Islet of Langerhans (tissue), 1 donor: Measurements from ENCODE around the gene ANAPC2.

Experiments used
- FAIRE-seq: peaks from one replicate; lab custom pipeline; 2011; peaks lifted over from hg19 to GRCh38; lab: Jason Lieb, UNC

Gene ANAPC2

DNA sequence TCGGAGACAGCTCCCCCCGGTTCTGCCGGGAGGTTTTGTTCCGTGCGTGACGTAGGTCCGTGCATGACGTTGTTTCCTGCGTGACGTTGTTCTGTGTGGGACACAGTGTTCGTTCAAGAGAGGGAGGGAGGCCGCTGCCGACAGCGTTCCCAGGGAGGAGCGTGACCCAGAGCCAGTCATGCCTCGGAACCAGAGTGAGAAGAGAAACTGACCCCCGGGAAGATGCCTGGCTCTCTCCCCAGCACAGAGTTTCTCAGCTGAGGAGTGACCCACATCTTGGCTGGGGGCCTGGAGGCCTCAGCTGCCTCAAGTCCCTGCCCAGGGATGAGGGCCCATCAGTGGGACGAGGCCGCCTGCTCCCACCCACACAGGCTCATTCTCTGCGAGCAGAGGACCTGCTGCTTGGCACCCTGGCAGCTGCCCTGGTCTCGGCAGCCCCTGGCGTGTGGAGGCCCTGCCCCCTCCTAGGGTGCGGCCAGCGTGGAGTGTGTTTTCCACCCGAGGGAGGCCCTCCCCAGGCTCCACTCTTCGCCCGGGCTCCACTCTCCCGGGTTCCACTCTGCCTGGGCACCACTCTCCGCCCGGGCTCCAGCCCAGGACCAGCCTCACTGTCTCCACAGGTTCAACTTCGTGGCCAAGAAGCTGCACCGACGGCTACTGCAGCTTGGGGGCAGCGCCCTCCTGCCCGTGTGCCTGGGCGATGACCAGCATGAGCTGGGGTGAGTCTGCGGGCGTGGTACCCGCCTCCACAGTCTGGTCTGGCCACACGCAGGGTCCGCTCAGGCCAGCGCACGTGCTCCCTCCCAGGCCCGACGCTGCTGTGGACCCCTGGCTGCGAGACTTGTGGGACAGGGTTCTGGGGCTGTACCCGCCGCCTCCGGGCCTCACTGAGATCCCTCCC lies 25.1 kb upstream of the ANAPC2 start:
- FAIRE-seq: no peak

GRCh38 chr9:137212520-137212919 lies 24.2 kb upstream of the ANAPC2 start:
- FAIRE-seq: no peak

GRCh38 chr9:137211532-137211931 lies 23.2 kb upstream of the ANAPC2 start:
- no peak for FAIRE-seq

DNA sequence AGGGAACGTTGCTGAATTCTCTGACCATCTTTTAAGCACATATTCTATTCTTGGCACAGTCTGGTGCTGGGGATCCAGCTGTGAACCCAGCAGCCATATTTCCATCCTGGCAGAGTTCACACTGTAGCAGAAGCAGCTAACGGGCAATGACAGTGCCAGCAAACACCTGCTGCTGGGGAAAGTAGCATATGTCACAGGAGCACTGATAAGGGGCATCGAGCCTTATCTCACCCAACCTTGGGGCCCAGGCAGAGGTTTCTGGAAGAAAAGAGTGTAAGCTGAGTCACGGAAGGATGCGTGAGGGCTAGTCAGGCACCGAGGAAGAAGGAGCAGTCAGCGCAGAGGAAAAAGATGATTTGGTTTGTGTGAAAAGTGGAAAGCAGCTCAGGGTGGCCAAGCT lies 18.2 kb upstream of the ANAPC2 start:
- no peak for FAIRE-seq

DNA sequence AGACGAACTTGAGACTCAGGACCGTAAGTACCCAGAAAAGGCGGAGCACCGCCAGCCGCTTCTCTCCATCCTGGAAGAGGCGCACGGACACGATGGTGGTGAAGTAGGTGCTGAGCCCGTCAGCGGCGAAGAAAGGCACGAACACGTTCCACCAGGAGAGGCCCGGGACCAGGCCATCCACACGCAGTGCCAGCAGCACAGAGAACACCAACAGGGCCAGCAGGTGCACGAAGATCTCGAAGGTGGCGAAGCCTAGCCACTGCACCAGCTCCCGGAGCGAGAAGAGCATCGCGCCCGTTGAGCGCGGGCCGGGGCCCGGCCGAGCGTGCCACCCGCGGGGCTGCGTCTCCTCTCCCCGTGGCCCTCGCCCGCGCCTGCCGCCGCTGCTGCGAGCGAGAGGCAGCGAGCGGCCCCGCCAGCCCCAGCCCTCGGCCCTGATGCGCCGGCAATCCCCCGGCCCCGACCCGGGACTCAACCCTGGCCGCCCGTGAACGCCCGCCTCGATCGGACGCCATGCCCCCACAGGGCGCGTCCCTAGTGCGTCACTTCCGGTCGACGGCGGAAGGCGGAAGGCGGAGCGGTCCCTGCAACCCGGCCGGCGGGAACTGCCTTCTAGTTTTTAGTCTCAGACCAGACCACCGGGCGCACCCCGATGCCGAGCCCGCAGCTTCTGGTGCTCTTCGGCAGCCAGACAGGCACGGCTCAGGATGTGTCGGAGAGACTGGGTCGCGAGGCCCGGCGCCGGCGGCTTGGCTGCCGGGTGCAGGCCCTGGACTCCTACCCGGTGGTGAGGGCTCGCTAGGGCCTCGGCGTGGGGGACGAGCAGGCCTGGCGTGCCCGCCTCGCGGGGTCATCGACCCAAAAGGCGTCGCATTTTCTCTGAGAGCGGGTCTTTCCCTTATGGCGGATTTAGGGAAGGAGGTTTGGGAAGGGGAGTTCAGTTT lies 17.0 kb upstream of the ANAPC2 start, which contains the start of the genes NDOR1 and TMEM203:
Gene NDOR1 (plus strand): TSS at position 575 of the 944 bp plus-strand sequence. CDS start 78 bp downstream, at position 653.
Gene TMEM203 (minus strand): TSS at position 523 of the 944 bp plus-strand sequence. CDS start 234 bp downstream, at position 289.
- no peak for FAIRE-seq

GRCh38 chr9:137204731-137205125 lies 16.4 kb upstream of the ANAPC2 start:
- FAIRE-seq: no peak

DNA sequence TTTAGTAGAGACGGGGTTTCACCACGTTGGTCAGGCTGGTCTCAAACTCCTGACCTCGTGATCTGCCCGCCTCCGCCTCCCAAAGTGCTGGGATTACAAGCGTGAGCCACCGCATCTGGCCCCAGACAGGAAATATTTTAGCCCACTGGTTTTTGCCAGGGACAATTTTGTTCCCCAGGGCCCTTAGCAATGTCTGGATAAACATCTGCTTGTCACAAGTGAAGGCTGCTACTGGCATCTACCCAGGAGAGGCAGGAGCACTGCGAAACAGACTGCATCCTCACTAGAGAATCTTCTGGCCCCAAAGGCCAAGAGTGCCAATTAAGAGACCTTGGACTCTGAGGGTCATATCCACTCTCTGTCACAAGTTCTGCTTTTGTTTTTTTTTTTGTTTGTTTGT lies 14.6 kb upstream of the ANAPC2 start:
- FAIRE-seq: no peak

DNA sequence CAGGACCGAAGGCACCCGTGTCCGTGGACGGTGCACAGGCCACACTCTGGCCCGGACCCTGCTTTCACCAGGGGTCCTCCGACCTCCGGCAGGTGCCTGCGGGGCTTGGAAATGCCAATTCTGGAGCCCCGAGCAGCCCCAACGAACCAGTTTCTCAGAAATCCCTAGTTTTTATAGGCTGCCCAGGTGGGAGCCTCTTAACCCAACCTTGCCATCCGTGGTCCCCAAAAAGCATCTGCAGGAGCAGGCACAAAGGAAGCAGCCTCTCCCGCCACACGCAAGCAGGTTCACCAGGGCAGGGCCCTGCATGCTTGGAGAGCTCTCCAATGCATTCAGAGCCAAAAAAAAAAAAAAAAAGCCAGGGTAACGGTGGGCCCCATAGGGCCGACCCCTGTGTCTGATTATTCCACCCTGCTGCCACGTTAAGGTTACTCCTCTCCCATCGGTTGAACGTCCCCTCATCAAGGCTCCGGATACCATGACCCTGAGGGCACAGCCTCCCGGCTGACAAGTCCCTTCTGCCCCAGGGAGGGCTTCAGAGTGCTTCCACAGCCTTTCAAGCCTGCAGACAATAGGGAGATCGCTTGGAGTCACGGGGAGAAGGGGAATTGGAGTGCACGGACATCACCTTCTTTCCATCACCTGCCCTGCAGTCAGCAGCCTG lies 13.0 kb upstream of the ANAPC2 start:
- no peak for FAIRE-seq

DNA sequence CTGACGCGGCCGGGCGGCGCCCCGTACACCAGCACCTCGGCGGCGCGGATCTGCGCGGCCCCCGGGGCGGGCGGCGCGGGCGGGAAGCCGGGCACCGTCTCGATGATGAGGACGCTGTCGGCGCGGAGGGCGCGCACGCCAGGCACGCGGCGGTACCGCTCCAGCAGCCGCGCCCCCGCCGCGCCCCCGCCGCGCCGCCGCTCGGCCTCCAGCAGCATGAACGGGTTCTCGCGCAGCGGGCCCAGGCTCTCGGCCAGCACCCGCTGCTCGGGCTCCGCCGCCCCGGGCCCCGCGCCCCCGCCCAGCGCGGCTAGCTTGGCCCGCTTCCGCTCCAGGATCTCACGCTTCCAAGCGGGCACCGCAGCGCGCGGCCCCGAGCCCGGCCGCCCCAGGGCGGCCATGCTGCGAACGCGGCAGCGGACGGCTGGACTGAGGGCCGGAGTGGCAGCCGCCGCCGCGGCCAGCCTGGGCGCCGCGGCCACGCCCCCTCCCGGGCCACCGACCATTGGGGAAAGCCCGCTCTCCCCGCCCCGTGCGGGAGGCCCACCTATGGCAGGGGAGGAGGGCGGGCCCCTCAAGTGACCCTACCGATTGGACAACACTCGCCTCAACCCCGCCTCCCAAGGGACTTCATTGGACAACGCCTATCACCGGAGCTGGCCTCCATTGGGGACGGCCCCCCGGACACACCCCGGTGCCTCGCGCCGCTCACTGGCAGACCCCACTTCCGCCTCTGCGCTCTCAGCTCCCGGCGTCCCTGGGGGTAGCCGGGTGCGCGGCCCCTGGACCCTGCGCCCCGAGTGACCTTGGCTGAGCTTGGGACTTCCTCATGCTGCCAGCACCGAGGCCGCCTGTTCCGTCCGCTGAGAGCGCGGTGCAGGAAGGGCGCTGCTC lies 12.2 kb upstream of the ANAPC2 start, which contains the start of gene TPRN:
Gene TPRN (minus strand): TSS at position 431 of the 894 bp plus-strand sequence. CDS start 30 bp downstream, at position 401.
- peak; percentile 81 for FAIRE-seq

DNA sequence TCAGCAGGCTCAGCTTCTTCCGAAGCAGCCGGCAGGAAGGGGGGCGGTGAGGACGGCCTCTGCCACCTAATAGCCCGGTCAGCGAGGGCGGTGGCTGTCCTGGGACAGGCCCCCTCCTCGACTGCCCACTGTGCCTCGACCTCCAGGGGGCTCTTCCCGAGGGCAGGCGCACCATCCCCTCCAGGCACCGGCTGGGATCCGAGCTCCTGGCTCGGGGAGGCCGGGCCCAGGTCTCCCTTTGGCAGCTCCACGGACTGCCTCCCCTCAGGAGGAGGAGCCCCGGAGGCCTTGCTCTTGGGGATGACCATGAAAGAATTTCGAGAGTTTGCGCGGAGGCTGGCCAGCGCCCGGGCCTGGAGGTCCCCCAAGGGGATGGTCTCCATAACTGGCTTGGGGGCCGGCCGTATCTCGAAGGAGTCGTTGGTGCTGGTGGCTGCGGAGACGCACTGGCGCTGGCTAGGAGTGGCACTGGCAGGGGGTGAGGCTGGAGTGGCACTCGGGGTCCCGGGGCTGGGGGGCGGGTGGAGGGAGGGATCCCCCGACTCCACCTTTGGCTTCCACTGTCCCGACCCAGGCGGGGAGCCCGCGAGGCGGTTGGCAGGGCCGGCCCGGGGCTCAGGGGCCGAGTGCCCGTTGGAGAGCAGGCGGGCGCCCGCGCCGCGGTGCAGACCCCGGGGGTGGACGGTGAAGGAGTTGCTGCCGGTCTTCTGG lies 11.2 kb upstream of the ANAPC2 start:
- no peak for FAIRE-seq

GRCh38 chr9:137198902-137199283 lies 10.5 kb upstream of the ANAPC2 start:
- no peak for FAIRE-seq

DNA sequence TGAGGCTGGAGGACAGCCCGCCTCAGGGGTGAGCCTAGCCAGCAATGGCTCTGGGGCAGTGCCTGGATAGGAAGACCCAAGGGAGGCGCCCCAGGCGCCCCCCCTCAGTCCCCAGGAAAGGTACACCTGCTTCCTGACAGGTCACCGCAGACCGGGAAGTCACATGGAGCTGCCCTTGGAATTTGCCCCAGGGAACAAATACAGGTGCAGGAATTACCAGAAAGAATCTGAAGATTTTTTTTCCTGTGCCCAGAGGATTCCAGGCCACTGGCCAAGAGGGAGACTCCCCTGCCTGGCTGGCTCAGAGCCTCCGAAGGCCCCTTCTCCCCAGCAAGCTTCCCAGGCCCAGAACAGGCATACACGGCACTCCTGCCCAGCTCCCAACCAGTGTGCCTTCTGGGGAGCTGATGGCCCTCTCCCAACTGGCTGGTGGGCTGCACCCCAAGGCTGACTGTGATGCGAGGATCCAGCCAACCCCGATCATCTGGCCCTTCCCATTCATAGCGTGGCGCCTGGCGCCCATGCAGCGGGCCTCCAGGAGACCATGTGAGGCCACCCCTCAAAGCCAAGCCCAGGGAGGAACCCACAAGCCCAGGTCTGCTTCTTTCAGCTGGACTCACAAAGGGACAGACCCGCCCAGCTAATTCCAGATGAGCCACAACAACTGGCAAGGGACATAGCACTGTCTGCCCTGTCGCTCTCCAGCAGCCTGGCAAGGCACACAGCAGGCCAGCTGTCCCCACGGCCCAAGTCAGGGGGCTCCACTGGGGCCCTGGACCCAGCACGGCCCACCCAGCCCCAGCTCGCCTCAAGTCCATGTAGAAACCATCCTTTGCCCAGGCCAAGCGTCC lies 9.9 kb upstream of the ANAPC2 start:
- no peak for FAIRE-seq

DNA sequence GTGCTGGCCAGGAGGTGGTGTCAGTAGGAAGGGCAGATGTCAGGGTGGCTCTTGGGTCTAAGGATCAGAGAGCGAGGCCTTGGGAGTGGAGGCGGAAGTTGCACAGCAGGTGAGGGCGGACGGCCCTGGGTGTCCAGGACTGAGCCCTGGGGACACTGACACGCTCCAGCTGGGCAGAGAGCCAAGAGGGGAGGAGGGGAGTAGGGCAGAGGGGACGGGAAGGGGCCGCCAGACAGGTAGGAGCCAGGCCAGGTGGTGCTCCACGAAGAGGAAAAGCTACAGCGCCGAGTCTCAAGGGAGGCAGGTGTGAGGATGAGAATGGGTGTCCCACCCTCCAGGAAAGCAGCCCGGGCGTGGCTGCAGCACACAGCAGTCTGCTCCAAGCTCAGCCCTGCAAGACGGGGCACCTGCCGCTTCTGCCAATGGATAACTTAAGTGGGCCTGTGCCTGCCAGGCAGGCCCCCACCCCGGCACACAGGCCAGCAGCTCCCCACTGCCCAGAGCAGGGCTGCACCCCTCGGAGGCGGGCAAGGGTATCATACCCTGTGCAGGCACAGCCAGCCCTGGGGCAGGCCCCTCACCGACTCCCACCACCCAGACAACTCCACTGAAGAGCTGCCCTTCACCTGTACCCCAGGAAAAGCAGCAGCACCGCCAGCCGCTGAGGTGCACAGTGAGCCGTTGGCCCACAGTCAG lies 7.3 kb upstream of the ANAPC2 start:
- FAIRE-seq: no peak

DNA sequence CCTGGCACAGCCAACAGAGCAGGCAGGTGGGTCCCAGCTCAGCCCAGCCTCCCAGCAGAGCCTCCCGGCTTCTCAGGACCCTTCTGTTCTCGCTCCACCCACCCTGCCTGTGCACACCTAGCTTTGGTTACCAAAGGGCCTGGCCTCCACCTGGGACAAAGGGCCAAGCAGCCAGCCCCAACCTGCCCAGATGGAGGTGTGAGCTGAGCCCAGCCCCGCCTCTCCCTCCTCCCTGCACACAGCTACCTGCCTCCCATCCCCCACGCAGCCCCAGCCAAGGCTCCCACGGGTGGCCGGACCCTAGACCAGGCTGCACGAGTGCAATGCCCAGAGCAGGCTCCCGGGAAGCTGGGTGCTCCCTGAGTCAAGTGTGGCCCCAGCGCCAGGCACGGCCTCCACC lies 6.5 kb upstream of the ANAPC2 start:
- FAIRE-seq: no peak

GRCh38 chr9:137194388-137194787 lies 6.0 kb upstream of the ANAPC2 start:
- FAIRE-seq: no peak

DNA sequence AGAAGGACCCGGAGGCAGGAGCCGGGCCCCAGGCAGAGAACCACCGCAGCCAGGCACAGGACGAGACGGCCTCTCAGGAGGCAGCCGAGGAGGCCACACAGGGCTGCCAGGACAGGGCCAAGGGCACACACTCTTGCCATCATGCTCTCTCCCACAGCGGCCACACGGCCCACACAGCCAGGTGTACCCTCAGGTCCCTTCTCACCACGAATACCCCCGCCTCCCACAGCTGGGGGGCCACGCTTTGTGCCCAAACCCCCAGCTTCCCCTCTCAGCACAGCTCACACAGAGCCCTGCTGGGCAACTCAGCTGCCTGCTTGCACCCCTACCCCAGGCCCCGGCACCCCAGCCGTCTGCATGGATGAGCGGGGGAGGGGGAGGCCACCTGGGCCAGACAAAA lies 5.4 kb upstream of the ANAPC2 start:
- no peak for FAIRE-seq

DNA sequence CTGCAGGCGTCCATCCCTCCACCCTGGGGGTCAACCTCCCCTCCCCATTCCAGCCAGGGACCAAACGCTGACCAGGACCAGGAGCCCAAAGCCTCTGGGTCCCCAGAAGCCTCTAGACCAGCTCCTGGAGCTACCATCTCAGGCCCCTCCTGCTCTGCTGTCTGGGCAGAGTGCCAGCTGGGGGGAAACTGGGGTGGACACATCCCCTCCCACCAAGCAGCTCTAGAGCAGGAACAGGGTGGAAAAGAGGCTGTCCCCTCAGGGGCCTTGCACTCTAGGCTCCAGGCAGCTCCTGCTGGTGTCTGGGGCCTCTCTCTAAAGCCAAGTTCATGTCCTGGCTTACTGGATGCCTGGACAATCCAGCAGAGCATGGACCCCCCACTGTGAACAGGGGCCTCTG lies 4.5 kb upstream of the ANAPC2 start:
- no peak for FAIRE-seq

DNA sequence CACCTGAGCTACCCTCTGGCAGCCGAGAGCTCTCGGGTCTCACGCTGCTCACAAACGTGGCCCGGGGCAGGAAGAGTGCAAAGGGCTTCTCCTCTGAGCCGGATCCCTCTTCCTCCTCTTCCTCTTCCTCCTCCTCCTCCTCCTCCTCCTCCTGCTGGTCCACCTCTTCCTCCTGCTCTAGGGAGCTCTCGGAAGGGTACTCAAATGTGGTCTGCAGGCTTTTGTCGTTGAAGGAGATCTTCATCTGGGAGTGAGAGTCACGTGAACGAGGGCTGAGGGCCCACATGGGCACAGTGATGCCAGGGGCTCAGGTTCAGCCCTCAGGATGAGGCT lies 4.1 kb upstream of the ANAPC2 start:
- FAIRE-seq: no peak
